GM12874 (cell line): ENCODE measurements around the gene DVL2.

Experiments used
- CTCF ChIP-seq: IDR thresholded peaks from 2 replicates; pipeline ENCODE4 v1.5.1; 2011; ENCODE audit warnings: low read depth, mild to moderate bottlenecking, control low read depth, low read length, moderate library complexity; ENCODE audit not compliant: insufficient read depth

Gene DVL2

GRCh38 chr17:7214300-7215135 is 19.8 kb downstream of the DVL2 start:
- TF ChIP-seq CTCF = peak; percentile 56

- TF ChIP-seq CTCF = peak; percentile 55
Measured at GRCh38 chr17:7213895-7214299, 20.4 kb downstream of the DVL2 start.

- TF ChIP-seq CTCF = no peak
Measured at GRCh38 chr17:7211491-7212273, 22.6 kb downstream of the DVL2 start.

GRCh38 chr17:7208754-7209460 is 25.4 kb downstream of the DVL2 start:
- no peak for TF ChIP-seq CTCF

GRCh38 chr17:7208027-7208571 is 26.2 kb downstream of the DVL2 start:
- no peak for TF ChIP-seq CTCF

GRCh38 chr17:7207120-7208001 is 27.0 kb downstream of the DVL2 start:
- TF ChIP-seq CTCF = no peak
